Skin of body (tissue), 2 donors: ENCODE measurements around the gene HTR2C. TPM values are rescaled to one million over a fixed set of nuclear protein-coding genes. Genes with fewer than 3 reads are reported as not detected.
A peak's percentile ranks its signal among the peaks of the same experiment; 100 is the strongest.
"Not testable (repeated sequence)": the region's sequence is repeated elsewhere in the genome, so short reads cannot be mapped to it uniquely, and the experiment has no call there.

Experiments
- DNase-seq: peaks from one replicate; lab custom pipeline; 2025; lab: John Stamatoyannopoulos, UW
- total RNA-seq: library from RNA; depleted of rRNA; stranded (reverse); fragments of >200 nt; gene quantifications from one replicate; pipeline ENCODE4 v1.2.3, GENCODE V29; 2014

The HTR2C gene
- not detected for total RNA-seq

- no peak for DNase-seq
Observed at GRCh38 chrX:114583646-114584374, at the start of gene HTR2C. Gene HTR2C, plus strand, starts transcription at chrX:114584086. Its CDS starts 142,851 bp downstream, at chrX:114726937.

DNA sequence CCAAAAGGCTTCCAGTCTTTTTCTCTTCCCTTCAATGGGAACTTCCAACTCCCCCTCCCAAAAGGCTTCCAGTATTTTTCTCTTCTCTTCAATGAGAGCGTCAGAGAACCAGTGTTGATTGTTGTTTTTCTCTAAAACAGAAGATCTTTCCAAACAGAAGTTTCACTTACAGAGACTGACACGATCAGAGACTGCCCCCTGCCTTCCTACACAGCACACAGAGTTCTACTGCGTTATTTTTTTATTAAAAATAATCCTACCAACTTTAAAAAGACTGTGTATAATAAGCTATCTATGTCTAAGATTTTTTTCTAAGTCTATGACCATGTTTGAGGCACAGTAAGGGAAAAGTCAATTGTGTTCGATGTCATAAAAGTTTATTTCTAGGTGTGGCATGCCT lies 3.5 kb upstream of the HTR2C start:
- no peak for DNase-seq

- DNase-seq: no peak
Observed at GRCh38 chrX:114581528-114582263, 2.2 kb upstream of the HTR2C start.

- DNase-seq: no peak
Observed at GRCh38 chrX:114582264-114582632, 1.6 kb upstream of the HTR2C start.

DNA sequence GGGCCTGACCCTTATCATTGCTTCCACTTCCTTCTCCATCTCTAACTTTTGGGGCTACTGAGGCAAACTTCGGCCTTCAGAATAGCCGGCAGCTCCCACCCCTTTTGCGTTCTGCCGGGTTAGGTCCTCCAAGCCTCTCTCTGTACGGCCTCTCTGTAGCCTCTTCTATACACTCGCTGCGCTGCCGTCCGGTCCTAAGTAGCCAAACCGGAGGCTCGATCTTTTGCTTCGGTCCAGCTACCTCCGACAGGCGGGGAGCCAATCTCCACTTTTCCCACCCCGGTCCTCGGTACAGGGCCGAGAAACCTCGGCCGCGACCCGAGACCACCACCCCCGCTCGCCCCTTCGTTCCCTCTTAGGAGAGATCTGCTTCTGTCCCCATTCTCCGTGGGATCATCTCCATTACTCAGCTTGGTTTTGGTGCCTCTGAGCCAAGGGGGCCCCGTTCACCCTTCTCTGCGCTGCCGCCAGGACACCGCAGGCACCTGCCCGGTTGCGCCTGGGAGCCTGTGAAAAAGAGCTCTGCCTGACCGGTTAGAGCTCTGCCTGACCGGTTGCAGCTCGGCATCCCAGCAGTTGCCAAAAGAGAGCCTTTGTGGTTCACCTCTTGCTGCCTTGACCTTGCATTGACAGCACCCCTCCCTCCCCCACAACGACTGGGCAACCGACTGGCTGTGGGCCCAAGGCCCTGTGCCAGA lies 1.0 kb upstream of the HTR2C start:
- DNase-seq: no peak

DNA sequence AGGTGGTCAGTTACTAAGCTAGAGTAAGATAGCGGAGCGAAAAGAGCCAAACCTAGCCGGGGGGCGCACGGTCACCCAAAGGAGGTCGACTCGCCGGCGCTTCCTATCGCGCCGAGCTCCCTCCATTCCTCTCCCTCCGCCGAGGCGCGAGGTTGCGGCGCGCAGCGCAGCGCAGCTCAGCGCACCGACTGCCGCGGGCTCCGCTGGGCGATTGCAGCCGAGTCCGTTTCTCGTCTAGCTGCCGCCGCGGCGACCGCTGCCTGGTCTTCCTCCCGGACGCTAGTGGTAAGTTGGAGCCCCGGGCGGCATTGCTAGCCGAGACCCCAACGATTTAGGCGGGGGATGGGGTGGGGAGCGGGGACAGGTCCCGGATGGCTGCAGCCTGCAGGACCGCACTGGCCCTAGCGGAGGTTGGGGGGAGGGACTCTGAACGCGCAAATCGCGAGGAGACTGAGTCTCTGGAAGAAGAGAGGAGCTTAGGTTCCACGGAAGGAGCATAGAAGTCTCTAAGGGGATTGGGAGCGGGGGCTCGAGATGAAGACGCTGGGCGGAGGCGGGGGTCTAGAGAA lies 573 bp downstream of the HTR2C start:
- no peak for DNase-seq

- DNase-seq: no peak
Observed at GRCh38 chrX:114584983-114585842, 1.3 kb downstream of the HTR2C start.

DNA sequence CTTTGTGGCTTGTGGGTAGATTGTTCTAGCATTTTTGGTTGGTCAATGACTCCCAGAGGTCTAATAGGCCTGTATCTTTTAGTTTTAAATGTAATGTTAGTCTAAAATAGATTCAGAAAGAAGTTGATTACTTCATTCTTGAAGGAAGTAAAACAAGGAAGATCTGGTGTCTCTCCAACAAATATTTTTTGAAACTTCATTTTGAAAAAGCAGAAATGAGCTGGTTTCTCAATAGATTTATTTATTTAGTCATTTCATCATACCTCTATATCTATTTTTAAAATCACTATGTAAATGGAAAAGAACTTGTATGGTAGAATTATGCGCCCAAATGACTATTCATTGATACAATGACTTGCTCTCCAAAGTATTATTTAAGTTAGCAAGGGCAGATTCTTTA lies 7.2 kb downstream of the HTR2C start:
- DNase-seq: no peak

DNA sequence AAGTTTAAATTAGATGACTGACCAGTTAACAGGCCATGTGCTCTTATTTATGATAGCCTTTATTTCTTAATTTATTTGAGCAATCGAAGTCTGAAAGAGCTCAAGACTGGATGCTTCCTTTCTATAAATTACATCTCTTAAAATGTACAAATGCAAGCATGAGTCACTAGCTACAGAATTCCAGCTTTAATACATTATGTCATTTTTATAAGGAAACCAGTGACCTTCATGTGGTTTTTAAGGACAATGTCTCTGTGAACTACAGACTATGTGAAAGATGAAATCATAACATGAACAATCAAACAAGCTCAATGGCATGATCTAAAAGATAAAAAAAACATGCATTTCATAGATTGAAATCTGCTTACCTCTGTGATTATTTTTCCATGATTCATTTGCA lies 15.4 kb downstream of the HTR2C start:
- DNase-seq: no peak

DNA sequence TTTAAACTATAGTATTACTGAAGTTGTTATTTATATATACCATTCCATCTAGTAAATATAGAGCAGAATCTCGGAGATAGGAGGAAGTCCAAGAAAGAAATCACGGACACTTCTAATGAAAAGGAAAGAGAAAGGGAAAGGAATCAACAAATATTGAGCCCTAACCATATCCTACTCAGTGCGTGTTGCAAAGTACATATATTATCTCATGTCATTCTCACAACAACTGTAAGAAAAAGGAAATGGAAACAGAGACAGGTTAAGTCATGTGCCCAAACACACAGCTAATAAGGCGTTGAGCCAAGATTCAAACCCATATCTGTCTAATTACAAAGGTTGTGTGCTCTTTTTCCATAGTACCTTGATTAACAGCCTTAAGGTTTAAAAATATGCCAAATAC lies 16.0 kb downstream of the HTR2C start:
- DNase-seq: no peak

GRCh38 chrX:114606619-114607018 lies 22.7 kb downstream of the HTR2C start:
- DNase-seq: not testable (repeated sequence)

- peak; percentile 3 for DNase-seq
Observed at GRCh38 chrX:114611018-114611619, 27.2 kb downstream of the HTR2C start.

DNA sequence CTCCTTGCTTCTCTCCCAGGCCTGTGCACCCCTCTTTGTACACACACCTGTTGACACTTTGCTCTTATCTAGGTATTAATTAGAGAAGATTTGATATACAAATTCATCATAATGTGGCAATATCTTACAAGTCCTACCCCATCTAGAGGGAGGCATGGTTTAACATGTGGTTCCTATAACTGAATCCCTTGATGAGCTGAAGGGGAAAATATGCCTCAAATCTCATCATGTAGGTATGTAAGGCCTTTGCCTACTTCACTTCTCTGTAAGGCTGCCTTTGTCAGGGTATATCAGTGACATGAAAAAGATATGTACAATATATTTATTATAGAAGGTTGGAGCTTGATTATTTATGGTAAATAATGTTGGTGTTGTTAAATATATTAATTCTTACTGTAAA lies 31.9 kb downstream of the HTR2C start:
- DNase-seq: no peak

GRCh38 chrX:114619874-114620273 lies 36.0 kb downstream of the HTR2C start:
- no peak for DNase-seq

DNA sequence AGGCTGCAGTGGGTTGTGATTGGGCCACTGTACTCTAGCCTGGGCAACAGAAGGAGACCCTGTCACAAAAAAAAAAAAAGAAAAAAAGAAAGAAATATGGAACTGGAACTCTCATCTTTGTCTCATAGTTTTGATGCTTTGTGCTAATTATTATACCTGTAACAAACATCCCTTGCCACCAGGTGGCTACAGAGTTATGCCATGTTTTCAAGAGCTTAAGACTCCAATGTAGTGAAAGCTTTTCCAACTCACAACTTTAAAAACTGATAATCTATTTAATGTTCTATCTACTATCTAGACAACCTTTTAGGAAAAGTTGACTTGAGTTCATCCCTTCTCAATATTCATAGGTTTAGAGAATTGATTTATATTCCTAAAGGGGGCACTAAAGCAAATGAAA lies 42.4 kb downstream of the HTR2C start:
- no peak for DNase-seq

- no peak for DNase-seq
Observed at GRCh38 chrX:114635986-114636385, 52.1 kb downstream of the HTR2C start.

DNA sequence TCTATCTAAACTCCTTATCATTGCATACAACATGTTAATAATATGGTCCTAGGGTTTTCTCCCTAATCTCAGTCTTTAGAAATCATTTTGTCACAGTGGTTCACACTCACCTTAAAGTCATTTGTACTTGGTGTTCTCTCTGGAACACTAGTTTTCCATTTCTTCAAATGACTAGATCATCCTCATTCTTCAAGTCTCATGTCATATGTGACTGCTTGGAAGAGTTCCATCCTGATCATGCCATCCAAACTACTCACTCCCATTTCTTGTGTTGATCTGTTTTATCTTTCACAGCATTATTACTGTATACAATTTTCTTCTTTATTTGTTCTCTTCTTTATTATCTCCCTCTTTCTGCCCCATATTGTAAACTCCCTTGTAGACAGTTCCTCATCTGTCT lies 66.5 kb downstream of the HTR2C start:
- DNase-seq: no peak

- peak; percentile 40 for DNase-seq
Observed at GRCh38 chrX:114675365-114675764, 91.5 kb downstream of the HTR2C start.

DNA sequence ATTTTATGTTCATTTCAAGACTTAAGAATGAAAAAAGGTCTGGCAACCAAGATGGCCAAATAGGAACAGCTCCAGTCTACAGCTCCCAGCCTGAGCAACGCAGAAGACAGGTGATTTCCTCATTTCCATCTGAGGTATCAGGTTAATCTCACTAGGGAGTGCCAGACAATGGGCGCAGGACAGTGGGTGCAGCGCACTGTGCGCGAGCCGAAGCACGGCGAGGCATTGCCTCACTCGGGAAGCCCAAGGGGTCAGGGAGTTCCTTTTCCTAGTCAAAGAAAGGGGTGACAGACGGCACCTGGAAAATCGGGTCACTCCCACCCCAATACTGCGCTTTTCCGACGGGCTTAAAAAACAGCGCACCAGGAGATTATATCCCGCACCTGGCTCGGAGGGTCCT lies 116.6 kb downstream of the HTR2C start:
- not testable (repeated sequence) for DNase-seq

DNA sequence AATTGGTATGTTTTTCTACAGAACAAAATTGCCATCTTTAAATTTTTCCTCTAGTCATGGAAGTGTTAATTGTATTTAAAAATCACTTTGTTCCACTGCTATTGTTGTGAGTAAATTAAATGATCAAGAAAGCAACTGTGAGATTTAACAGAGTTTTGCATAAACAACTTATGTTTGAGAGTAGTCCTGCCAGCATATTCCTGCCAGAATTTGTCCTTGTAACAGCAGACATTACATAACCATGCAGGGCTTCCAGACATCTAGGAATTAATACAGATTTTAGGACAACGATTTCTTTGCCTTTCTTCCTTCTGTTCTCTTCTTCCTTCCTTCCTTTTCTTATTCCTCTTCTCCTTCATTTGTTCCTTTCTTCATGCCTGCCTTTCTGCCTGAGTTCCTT lies 125.5 kb downstream of the HTR2C start:
- DNase-seq: no peak

GRCh38 chrX:114710571-114710970 lies 126.7 kb downstream of the HTR2C start:
- DNase-seq: no peak
